GM19240 (cell line): ENCODE measurements around the gene PRR20B.
"Not testable (repeated sequence)": the region's sequence is repeated elsewhere in the genome, so short reads cannot be mapped to it uniquely, and the experiment has no call there.

Experiments used
- DNase-seq: peaks from one replicate; pipeline ENCODE4 v3.0.0; 2011; ENCODE audit warnings: low spot score; ENCODE audit not compliant: insufficient read length

PRR20B gene

GRCh38 chr13:57147188-57147587 is at the start of gene PRR20B:
Gene PRR20B, plus strand, starts transcription at chr13:57147488. Its CDS starts 387 bp downstream, at chr13:57147875.
- DNase-seq, result not testable (repeated sequence)

- no peak for DNase-seq
Observed at GRCh38 chr13:57114945-57115344, 32.3 kb upstream of the PRR20B start.

GRCh38 chr13:57123681-57124080 is 23.6 kb upstream of the PRR20B start:
- no peak for DNase-seq

GRCh38 chr13:57128909-57129308 is 18.4 kb upstream of the PRR20B start:
- no peak for DNase-seq

GRCh38 chr13:57136093-57136492 is 11.2 kb upstream of the PRR20B start:
- DNase-seq, result no peak

- no peak for DNase-seq
Observed at GRCh38 chr13:57137585-57137984, 9.7 kb upstream of the PRR20B start.

- DNase-seq, result no peak
Observed at GRCh38 chr13:57138988-57139387, 8.3 kb upstream of the PRR20B start.

- DNase-seq, result not testable (repeated sequence)
Observed at GRCh38 chr13:57139781-57140180, 7.5 kb upstream of the PRR20B start.

GRCh38 chr13:57140235-57140968 is 6.9 kb upstream of the PRR20B start, which contains the start of gene PRR20A:
Gene PRR20A, plus strand, starts transcription at chr13:57140918. Its CDS starts 387 bp downstream, at chr13:57141305.
- DNase-seq, result not testable (repeated sequence)

GRCh38 chr13:57148106-57148505 is 818 bp downstream of the PRR20B start:
- DNase-seq, result not testable (repeated sequence)

GRCh38 chr13:57153761-57154160 is 6.5 kb downstream of the PRR20B start, which contains the start of gene PRR20C:
Gene PRR20C, plus strand, starts transcription at chr13:57154061. Its CDS starts 387 bp downstream, at chr13:57154448.
- not testable (repeated sequence) for DNase-seq

- DNase-seq, result not testable (repeated sequence)
Observed at GRCh38 chr13:57160332-57160731, 13.0 kb downstream of the PRR20B start, which contains the start of gene PRR20D. Gene PRR20D, plus strand, starts transcription at chr13:57160632. Its CDS starts 387 bp downstream, at chr13:57161019.

- not testable (repeated sequence) for DNase-seq
Observed at GRCh38 chr13:57166897-57167296, 19.6 kb downstream of the PRR20B start, which contains the start of gene PRR20E. Gene PRR20E, plus strand, starts transcription at chr13:57167197. Its CDS starts 387 bp downstream, at chr13:57167584.

GRCh38 chr13:57191667-57192066 is 44.4 kb downstream of the PRR20B start:
- DNase-seq, result no peak
